Body of pancreas (tissue), 4 donors: ENCODE measurements around the gene RELCH. TPM values are rescaled to one million over a fixed set of nuclear protein-coding genes. Genes with fewer than 3 reads are reported as not detected.

Experiments
- ATAC-seq: fragments of 150-250 bp; one replicate; pipeline ENCODE4 v1.9.1; 2016
- DNase-seq, 4 donors: peaks; one replicate each; pipeline ENCODE4 v3.0.0-alpha.2; 2019
- H3K27ac ChIP-seq, 4 donors: fragments of 200-600 bp; sonication (generic); 1 replicate in 3 of 4; 2 replicates in 1 of 4; pipeline versions ENCODE4 v1.5.1 to v1.6.1; 2016 to 2019; ENCODE audit warnings: mild to moderate bottlenecking in 1 of 4, mixed read lengths in 1 of 4, moderate library complexity in 1 of 4
- H3K27me3 ChIP-seq, 2 donors: fragments of 200-600 bp; sonication (generic); one replicate each; pipeline ENCODE4 v1.6.0; 2016; ENCODE audit warnings: mild to moderate bottlenecking in 1 of 2
- H3K36me3 ChIP-seq, 2 donors: fragments of 200-600 bp; sonication (generic); replicated peaks in 1 of 2; 2 replicates each; pipeline ENCODE4 v1.5.1; 2016; ENCODE audit warnings: low read depth in 2 of 2; ENCODE audit not compliant: insufficient read depth in 1 of 2
- H3K4me1 ChIP-seq: fragments of 200-600 bp; sonication (generic); one replicate; pipeline ENCODE4 v1.6.0; 2016
- H3K4me3 ChIP-seq, 2 donors: fragments of 200-600 bp; sonication (generic); 1 replicate in 1 of 2; 2 replicates in 1 of 2; pipeline ENCODE4 v1.5.1; 2016 to 2019
- H3K9me3 ChIP-seq, 3 donors: fragments of 200-600 bp; sonication (generic); 1 replicate in 2 of 3; 2 replicates in 1 of 3; pipeline ENCODE4 v1.5.1; 2016
- CTCF ChIP-seq, 7 experiments: fragments of 450-650 bp in 4 of 7; fragments of 200-600 bp in 3 of 7; sonication (generic) in 3 of 7; IDR thresholded peaks; one replicate each; pipeline ENCODE4 v1.5.1; 2016 to 2019; ENCODE audit warnings: antibody characterized with exemption in 7 of 7
- POLR2A ChIP-seq, 3 donors: fragments of 450-650 bp; IDR thresholded peaks; one replicate each; pipeline ENCODE4 v1.6.1; 2016; ENCODE audit warnings: antibody characterized with exemption in 3 of 3, mild to moderate bottlenecking in 2 of 3
- WGBS, 2 donors: methylation state at CpG; one replicate each; pipeline ENCODE4 v1.1.5; 2017; 5-methylcytosine and 5-hydroxymethylcytosine counted together
- intact Hi-C: fragments of 100-400 bp; cut with DNase I; formaldehyde crosslinking; loops from one replicate; pipeline ENCODE4 v1.15.1; 2023
- total RNA-seq, 2 donors: library from RNA; depleted of rRNA; stranded (reverse); fragments of >200 nt; gene quantifications; one replicate each; pipeline ENCODE4 v1.1.0, GENCODE V29; 2016

RELCH gene
- total RNA-seq, 2 donors from 2014 or later = 13.5 to 51.4 TPM

- Histone ChIP-seq H3K27ac (no peak overlapping the region), H3K9me3 (no peaks in the 10 kb centered on the region), H3K4me3 (no peak overlapping the region), H3K27me3 (no peaks in the 10 kb centered on the region), H3K4me1 (peaks cover 4% of the 10 kb centered on the region), H3K36me3 (peaks cover 0 to 3% of the 10 kb centered on the region in 2 donors)
- WGBS, 2 donors = 80 to 89% methylated on average over 1 of the region's 1 CpG
- intact Hi-C loops = no loop called here
- DNase-seq (no peak), ATAC-seq (no peak)
- TF ChIP-seq CTCF (IDR thresholded peaks at IDR 0.05) = no peak
- no peak for TF ChIP-seq POLR2A (IDR thresholded peaks at IDR 0.05)
Observed at GRCh38 chr18:62277045-62277444, 90.0 kb downstream of the RELCH start.

GRCh38 chr18:62279561-62279960 lies 92.5 kb downstream of the RELCH start:
- 71 to 76% methylated on average over 5 of the region's 5 CpGs for WGBS, 2 donors

GRCh38 chr18:62280058-62280457 lies 93.0 kb downstream of the RELCH start:
- WGBS, 2 donors = 88 to 89% methylated on average over 6 of the region's 6 CpGs
- no peak overlapping the region for H3K4me3 ChIP-seq
- peaks cover 0 to 1% of the 10 kb centered on the region in 2 donors for H3K36me3 ChIP-seq
- no peaks in the 10 kb centered on the region for H3K27me3 ChIP-seq
- intact Hi-C loops = no loop called here
- H3K9me3 ChIP-seq = no peaks in the 10 kb centered on the region
- no peak overlapping the region for H3K27ac ChIP-seq
- DNase-seq (no peak), ATAC-seq (no peak)
- H3K4me1 ChIP-seq = no peaks in the 10 kb centered on the region
- TF ChIP-seq POLR2A (IDR thresholded peaks at IDR 0.05) (no peak), CTCF (IDR thresholded peaks at IDR 0.05) (no peak)

More at GRCh38 chr18:62279561-62279960, 92.5 kb downstream of the RELCH start:
- Histone ChIP-seq H3K9me3 (no peaks in the 10 kb centered on the region), H3K27me3 (no peaks in the 10 kb centered on the region), H3K4me3 (no peak overlapping the region), H3K27ac (no peak overlapping the region), H3K36me3 (peaks cover 0 to 3% of the 10 kb centered on the region in 2 donors), H3K4me1 (no peaks in the 10 kb centered on the region)
- ATAC-seq = no peak
- no peak for DNase-seq
- intact Hi-C loops = no loop called here
- TF ChIP-seq POLR2A (IDR thresholded peaks at IDR 0.05) (no peak), CTCF (IDR thresholded peaks at IDR 0.05) (no peak)

- TF ChIP-seq POLR2A (IDR thresholded peaks at IDR 0.05) = no peak
- no peak for TF ChIP-seq CTCF (IDR thresholded peaks at IDR 0.05)
- Histone ChIP-seq H3K4me1 (no peaks in the 10 kb centered on the region), H3K9me3 (no peaks in the 10 kb centered on the region), H3K27ac (peak overlapping the region in 1 of 4 donors; percentile 39), H3K4me3 (no peak overlapping the region), H3K27me3 (no peaks in the 10 kb centered on the region), H3K36me3 (no peaks in the 10 kb centered on the region)
- ATAC-seq (no peak), DNase-seq (no peak)
- intact Hi-C loops = no loop called here
- 82 to 100% methylated on average over 1 of the region's 1 CpG for WGBS, 2 donors
Observed at GRCh38 chr18:62280786-62281185, 93.7 kb downstream of the RELCH start.

- Histone ChIP-seq H3K4me1 (no peaks in the 10 kb centered on the region), H3K4me3 (no peak overlapping the region), H3K27ac (no peak overlapping the region), H3K27me3 (no peaks in the 10 kb centered on the region), H3K36me3 (no peaks in the 10 kb centered on the region), H3K9me3 (no peaks in the 10 kb centered on the region)
- ATAC-seq (no peak), DNase-seq (no peak)
- WGBS, 2 donors = 78 to 82% methylated on average over 1 of the region's 1 CpG
- intact Hi-C loops = no loop called here
- TF ChIP-seq POLR2A (IDR thresholded peaks at IDR 0.05) (no peak), CTCF (IDR thresholded peaks at IDR 0.05) (no peak)
Observed at GRCh38 chr18:62281684-62282083, 94.6 kb downstream of the RELCH start.
